ENCODE measurements around the gene BST2.

BST2 gene

DNA sequence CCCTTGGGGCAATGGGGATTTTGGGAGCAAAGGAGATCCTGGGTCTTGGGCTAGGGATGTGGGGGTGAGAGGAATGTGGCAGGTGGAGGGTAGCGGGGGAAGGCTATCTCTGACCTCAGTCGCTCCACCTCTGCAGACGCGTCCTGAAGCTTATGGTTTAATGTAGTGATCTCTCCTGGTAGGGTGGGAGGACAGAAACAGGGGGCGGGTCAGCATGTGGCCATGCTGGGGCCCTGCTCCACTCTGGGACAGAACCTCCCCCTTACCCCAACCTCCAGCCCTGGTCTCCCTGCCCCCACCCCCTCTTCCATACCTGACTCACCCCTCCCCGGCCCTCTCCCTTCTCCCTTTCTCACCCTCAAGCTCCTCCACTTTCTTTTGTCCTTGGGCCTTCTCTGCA lies 1.4 kb downstream of the BST2 start (continued):
- TF ChIP-seq, protein P1, sequence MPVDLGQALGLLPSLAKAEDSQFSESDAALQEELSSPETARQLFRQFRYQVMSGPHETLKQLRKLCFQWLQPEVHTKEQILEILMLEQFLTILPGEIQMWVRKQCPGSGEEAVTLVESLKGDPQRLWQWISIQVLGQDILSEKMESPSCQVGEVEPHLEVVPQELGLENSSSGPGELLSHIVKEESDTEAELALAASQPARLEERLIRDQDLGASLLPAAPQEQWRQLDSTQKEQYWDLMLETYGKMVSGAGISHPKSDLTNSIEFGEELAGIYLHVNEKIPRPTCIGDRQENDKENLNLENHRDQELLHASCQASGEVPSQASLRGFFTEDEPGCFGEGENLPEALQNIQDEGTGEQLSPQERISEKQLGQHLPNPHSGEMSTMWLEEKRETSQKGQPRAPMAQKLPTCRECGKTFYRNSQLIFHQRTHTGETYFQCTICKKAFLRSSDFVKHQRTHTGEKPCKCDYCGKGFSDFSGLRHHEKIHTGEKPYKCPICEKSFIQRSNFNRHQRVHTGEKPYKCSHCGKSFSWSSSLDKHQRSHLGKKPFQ (tag by site-specific recombination; IDR thresholded peaks at IDR 0.05) = no peak
- TF ChIP-seq ZNF324 (tag by site-specific recombination; IDR thresholded peaks at IDR 0.05) (no peak), ZNF114 (tag by site-specific recombination; IDR thresholded peaks at IDR 0.05) (no peak), RBAK (tag by site-specific recombination; IDR thresholded peaks at IDR 0.05) (no peak), ZNF48 (tag by site-specific recombination; IDR thresholded peaks at IDR 0.05) (no peak), ZNF169 (tag by site-specific recombination; IDR thresholded peaks at IDR 0.05) (no peak), SETDB1 (IDR thresholded peaks at IDR 0.05; ENCODE audit: insufficient read length, low read length) (no peak)
- TF ChIP-seq, protein P2, sequence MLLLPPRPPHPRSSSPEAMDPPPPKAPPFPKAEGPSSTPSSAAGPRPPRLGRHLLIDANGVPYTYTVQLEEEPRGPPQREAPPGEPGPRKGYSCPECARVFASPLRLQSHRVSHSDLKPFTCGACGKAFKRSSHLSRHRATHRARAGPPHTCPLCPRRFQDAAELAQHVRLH (tag by site-specific recombination; IDR thresholded peaks at IDR 0.05) = no peak
- TF ChIP-seq, protein P3, sequence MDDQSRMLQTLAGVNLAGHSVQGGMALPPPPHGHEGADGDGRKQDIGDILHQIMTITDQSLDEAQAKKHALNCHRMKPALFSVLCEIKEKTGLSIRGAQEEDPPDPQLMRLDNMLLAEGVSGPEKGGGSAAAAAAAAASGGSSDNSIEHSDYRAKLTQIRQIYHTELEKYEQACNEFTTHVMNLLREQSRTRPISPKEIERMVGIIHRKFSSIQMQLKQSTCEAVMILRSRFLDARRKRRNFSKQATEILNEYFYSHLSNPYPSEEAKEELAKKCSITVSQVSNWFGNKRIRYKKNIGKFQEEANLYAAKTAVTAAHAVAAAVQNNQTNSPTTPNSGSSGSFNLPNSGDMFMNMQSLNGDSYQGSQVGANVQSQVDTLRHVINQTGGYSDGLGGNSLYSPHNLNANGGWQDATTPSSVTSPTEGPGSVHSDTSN (CRISPR knock-in tag; IDR thresholded peaks at IDR 0.05) = no peak
- TF ChIP-seq, protein P4, sequence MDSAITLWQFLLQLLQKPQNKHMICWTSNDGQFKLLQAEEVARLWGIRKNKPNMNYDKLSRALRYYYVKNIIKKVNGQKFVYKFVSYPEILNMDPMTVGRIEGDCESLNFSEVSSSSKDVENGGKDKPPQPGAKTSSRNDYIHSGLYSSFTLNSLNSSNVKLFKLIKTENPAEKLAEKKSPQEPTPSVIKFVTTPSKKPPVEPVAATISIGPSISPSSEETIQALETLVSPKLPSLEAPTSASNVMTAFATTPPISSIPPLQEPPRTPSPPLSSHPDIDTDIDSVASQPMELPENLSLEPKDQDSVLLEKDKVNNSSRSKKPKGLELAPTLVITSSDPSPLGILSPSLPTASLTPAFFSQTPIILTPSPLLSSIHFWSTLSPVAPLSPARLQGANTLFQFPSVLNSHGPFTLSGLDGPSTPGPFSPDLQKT (IDR thresholded peaks at IDR 0.05; ENCODE audit: borderline replicate concordance, low read depth, low read length) = no peak
- TF ChIP-seq, protein P5, sequence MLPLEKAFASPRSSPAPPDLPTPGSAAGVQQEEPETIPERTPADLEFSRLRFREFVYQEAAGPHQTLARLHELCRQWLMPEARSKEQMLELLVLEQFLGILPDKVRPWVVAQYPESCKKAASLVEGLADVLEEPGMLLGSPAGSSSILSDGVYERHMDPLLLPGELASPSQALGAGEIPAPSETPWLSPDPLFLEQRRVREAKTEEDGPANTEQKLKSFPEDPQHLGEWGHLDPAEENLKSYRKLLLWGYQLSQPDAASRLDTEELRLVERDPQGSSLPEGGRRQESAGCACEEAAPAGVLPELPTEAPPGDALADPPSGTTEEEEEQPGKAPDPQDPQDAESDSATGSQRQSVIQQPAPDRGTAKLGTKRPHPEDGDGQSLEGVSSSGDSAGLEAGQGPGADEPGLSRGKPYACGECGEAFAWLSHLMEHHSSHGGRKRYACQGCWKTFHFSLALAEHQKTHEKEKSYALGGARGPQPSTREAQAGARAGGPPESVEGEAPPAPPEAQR (tag by site-specific recombination; IDR thresholded peaks at IDR 0.05) = no peak

DNA sequence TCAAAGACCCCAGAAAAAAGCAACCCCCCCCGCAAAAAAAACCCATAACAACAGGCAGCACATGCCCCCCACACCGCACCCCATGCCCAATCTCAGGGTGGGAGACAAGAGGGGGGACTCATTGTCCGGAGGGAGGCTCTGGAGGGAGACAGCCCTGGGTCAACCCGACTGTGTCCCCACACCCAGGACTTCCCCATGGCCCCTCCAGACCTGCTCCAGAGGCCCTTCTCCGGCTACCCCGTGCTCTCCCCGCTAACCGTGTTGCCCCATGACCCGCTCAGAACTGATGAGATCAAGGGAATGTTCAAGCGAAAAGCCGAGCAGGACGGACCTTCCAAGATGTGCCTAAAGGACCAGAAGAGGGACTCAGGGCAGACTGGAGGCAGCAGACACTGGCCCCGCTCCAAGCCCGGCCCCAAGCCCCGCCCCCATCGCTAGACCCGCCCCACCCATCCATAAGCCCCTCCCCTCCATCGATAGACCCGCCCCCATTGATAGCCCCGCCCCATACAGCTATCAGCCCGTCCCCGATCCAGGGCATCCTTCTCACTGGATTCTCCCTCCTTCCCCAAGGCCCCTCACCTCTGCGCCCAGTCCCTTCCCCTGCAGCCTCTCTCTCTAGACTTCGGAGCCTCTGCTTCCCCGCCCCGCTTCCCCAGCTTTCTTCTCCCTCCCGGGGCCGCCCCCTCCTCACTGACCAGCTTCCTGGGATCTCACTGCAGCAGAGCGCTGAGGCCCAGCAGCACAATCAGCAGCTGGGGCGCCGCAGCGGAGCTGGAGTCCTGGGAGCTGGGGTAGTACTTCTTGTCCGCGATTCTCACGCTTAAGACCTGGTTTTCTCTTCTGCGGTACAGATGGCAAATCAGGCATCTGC lies 2.2 kb downstream of the BST2 start:
- Histone ChIP-seq H3K36me3 (ENCODE audit: control insufficient read depth in 2 of 2, insufficient read depth in 1 of 2, low read length in 2 of 2) (no peaks in the 10 kb centered on the region), H3K4me3 (ENCODE audit: low read depth, low read length) (no peak overlapping the region), H3K9me3 (ENCODE audit: control insufficient read depth, insufficient read depth, low read depth, low read length) (no peaks in the 10 kb centered on the region), H3K27ac (ENCODE audit: extremely low read depth, low read depth, low read length) (no peak overlapping the region), H3K4me1 (ENCODE audit: control insufficient read depth, insufficient read depth, low read length) (no peaks in the 10 kb centered on the region)
- ChIA-PET CTCF (interaction anchor here (0.9 to 1.2 kb wide), 2 partner anchors 9 to 12 kb away, joined by 3 to 5 read pairs; partner anchors contain the start of gene CCDC194), POLR2A (interaction anchor here (0.6 to 1.2 kb wide), 6 partner anchors 17 to 461 kb away, joined by 3 to 9 read pairs (median 5); partner anchors contain the start of genes MVB12A and RPL18A)
- TF ChIP-seq ZBTB20 (tag by site-specific recombination; IDR thresholded peaks at IDR 0.05) = no peak
- no peak for TF ChIP-seq ZNF391 (tag by site-specific recombination; IDR thresholded peaks at IDR 0.05; ENCODE audit: borderline replicate concordance, low read depth)
- TF ChIP-seq, protein P6, sequence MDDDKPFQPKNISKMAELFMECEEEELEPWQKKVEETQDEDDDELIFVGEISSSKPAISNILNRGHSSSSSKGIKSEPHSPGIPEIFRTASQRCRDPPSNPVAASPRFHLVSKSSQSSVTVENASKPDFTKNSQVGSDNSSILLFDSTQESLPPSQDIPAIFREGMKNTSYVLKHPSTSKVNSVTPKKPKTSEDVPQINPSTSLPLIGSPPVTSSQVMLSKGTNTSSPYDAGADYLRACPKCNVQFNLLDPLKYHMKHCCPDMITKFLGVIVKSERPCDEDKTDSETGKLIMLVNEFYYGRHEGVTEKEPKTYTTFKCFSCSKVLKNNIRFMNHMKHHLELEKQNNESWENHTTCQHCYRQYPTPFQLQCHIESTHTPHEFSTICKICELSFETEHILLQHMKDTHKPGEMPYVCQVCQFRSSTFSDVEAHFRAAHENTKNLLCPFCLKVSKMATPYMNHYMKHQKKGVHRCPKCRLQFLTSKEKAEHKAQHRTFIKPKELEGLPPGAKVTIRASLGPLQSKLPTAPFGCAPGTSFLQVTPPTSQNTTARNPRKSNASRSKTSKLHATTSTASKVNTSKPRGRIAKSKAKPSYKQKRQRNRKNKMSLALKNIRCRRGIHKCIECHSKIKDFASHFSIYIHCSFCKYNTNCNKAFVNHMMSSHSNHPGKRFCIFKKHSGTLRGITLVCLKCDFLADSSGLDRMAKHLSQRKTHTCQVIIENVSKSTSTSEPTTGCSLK (tag by site-specific recombination; IDR thresholded peaks at IDR 0.05) = no peak
- no peak for TF ChIP-seq ZNF76 (tag by site-specific recombination; IDR thresholded peaks at IDR 0.05; ENCODE audit: borderline replicate concordance, low read depth)
- peak; percentile 60 for TF ChIP-seq ZBTB17 (tag by site-specific recombination; IDR thresholded peaks at IDR 0.05)
- TF ChIP-seq, protein P7, sequence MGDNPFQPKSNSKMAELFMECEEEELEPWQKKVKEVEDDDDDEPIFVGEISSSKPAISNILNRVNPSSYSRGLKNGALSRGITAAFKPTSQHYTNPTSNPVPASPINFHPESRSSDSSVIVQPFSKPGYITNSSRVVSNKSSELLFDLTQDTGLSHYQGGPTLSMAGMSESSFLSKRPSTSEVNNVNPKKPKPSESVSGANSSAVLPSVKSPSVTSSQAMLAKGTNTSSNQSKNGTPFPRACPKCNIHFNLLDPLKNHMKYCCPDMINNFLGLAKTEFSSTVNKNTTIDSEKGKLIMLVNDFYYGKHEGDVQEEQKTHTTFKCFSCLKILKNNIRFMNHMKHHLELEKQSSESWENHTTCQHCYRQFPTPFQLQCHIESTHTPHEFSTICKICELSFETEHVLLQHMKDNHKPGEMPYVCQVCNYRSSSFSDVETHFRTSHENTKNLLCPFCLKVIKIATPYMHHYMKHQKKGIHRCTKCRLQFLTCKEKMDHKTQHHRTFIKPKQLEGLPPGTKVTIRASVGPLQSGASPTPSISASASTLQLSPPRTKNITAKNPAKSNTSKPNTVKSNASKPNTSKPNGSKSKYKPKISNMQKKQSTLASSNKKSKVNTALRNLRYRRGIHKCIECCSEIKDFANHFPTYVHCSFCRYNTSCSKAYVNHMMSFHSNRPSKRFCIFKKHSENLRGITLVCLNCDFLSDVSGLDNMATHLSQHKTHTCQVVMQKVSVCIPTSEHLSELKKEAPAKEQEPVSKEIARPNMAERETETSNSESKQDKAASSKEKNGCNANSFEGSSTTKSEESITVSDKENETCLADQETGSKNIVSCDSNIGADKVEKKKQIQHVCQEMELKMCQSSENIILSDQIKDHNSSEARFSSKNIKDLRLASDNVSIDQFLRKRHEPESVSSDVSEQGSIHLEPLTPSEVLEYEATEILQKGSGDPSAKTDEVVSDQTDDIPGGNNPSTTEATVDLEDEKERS (tag by site-specific recombination; IDR thresholded peaks at IDR 0.05) = no peak
- TF ChIP-seq, protein P8, sequence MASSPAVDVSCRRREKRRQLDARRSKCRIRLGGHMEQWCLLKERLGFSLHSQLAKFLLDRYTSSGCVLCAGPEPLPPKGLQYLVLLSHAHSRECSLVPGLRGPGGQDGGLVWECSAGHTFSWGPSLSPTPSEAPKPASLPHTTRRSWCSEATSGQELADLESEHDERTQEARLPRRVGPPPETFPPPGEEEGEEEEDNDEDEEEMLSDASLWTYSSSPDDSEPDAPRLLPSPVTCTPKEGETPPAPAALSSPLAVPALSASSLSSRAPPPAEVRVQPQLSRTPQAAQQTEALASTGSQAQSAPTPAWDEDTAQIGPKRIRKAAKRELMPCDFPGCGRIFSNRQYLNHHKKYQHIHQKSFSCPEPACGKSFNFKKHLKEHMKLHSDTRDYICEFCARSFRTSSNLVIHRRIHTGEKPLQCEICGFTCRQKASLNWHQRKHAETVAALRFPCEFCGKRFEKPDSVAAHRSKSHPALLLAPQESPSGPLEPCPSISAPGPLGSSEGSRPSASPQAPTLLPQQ (tag by site-specific recombination; IDR thresholded peaks at IDR 0.05) = no peak
- no peak for TF ChIP-seq ZNF560 (tag by site-specific recombination; IDR thresholded peaks at IDR 0.05; ENCODE audit: borderline replicate concordance)
- no peak for TF ChIP-seq ZBTB8A (tag by site-specific recombination; IDR thresholded peaks at IDR 0.05)
- no peak for TF ChIP-seq ZNF549 (tag by site-specific recombination; IDR thresholded peaks at IDR 0.05)
- TF ChIP-seq ZNF596 (tag by site-specific recombination; IDR thresholded peaks at IDR 0.05) = no peak

Data from HEK293 (cell line).